Measurements from ENCODE around the gene SLAMF1.

DNA sequence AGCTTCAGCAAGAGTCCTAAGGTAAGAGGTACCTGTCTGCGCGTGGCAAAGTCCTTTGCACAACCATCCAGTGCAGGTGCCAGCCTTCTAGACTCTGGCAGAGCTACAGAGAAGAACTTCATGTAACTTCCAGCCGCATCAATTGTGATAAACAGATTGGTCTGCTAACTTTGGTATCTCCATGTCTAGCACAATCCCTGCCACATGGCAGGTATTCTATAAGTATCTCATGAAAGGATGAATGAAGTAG, 35.0 kb upstream of the SLAMF1 start:
- TF ChIP-seq, protein P1, sequence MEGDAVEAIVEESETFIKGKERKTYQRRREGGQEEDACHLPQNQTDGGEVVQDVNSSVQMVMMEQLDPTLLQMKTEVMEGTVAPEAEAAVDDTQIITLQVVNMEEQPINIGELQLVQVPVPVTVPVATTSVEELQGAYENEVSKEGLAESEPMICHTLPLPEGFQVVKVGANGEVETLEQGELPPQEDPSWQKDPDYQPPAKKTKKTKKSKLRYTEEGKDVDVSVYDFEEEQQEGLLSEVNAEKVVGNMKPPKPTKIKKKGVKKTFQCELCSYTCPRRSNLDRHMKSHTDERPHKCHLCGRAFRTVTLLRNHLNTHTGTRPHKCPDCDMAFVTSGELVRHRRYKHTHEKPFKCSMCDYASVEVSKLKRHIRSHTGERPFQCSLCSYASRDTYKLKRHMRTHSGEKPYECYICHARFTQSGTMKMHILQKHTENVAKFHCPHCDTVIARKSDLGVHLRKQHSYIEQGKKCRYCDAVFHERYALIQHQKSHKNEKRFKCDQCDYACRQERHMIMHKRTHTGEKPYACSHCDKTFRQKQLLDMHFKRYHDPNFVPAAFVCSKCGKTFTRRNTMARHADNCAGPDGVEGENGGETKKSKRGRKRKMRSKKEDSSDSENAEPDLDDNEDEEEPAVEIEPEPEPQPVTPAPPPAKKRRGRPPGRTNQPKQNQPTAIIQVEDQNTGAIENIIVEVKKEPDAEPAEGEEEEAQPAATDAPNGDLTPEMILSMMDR (IDR thresholded peaks at IDR 0.05): no peak
- no peak for TF ChIP-seq POLR2A (IDR thresholded peaks at IDR 0.05)
